ENCODE measurements around the gene TIMP3.

TIMP3 gene

DNA sequence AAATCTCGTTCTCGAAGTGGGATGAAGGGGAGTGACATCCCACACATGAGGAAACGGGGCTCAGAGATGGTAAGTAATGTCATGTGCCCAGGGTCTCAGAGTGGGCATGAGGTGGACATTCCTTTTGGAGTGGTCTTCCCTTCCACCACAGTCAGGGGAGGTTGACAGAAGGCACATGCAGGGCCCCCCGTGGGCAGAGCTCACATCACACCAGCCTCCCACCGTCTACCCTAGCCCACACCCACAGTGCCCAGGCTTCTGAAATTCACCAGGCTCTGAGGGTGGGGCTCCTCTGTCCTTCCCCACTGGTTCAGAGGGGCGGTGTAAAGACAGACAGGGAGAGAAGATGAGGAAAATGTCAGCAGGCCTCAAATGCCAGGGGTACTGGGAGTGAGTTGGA lies 41.1 kb upstream of the TIMP3 start:
- DNase-seq (ENCODE audit: low read depth, low spot score): no peak
- no peak overlapping the region for H3K4me3 ChIP-seq (ENCODE audit: insufficient read length, low read depth)
- H3K27me3 ChIP-seq (ENCODE audit: insufficient read depth, insufficient read length): no peaks in the 10 kb centered on the region
- H3K9ac ChIP-seq (ENCODE audit: insufficient read length, low read depth): no peak overlapping the region
- peaks cover 3% of the 10 kb centered on the region for H3K4me1 ChIP-seq (ENCODE audit: insufficient read depth, insufficient read length)
- TF ChIP-seq SUZ12 (IDR thresholded peaks at IDR 0.05; ENCODE audit: extremely low read depth, insufficient read depth, insufficient read length): no peak
- TF ChIP-seq ZNF274 (IDR thresholded peaks at IDR 0.05; ENCODE audit: low read depth, low read length): no peak
- TF ChIP-seq YY1 (IDR thresholded peaks at IDR 0.05; ENCODE audit: insufficient read depth, insufficient read length): no peak
- no peaks in the 10 kb centered on the region for H3K36me3 ChIP-seq (ENCODE audit: insufficient read depth, insufficient read length, low read length)
- no peaks in the 10 kb centered on the region for H3K9me3 ChIP-seq (ENCODE audit: insufficient read depth, low read length)

DNA sequence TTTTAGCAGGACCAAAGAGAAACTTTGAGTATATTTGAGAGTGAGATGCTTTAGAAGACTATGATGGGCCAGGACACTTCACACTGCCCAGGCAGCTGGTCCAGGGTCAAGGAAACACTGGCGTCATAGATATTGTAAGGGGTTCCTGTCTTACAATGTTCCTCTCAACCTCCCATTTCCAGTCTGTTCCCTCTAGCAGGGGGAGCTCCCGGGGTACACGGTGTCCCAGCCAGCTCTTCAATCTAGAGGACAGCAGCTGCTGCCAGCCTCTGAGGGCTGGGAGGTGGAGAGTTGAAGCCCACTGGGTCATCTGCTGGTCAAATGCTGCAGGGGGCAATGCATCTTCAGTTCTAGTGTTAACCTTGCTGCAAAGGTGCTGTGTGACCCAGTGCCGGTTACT lies 40.7 kb upstream of the TIMP3 start:
- no peak for TF ChIP-seq ZNF274 (IDR thresholded peaks at IDR 0.05; ENCODE audit: low read depth, low read length)
- TF ChIP-seq YY1 (IDR thresholded peaks at IDR 0.05; ENCODE audit: insufficient read depth, insufficient read length): no peak
- no peak for TF ChIP-seq SUZ12 (IDR thresholded peaks at IDR 0.05; ENCODE audit: extremely low read depth, insufficient read depth, insufficient read length)
- H3K27me3 ChIP-seq (ENCODE audit: insufficient read depth, insufficient read length): no peaks in the 10 kb centered on the region

DNA sequence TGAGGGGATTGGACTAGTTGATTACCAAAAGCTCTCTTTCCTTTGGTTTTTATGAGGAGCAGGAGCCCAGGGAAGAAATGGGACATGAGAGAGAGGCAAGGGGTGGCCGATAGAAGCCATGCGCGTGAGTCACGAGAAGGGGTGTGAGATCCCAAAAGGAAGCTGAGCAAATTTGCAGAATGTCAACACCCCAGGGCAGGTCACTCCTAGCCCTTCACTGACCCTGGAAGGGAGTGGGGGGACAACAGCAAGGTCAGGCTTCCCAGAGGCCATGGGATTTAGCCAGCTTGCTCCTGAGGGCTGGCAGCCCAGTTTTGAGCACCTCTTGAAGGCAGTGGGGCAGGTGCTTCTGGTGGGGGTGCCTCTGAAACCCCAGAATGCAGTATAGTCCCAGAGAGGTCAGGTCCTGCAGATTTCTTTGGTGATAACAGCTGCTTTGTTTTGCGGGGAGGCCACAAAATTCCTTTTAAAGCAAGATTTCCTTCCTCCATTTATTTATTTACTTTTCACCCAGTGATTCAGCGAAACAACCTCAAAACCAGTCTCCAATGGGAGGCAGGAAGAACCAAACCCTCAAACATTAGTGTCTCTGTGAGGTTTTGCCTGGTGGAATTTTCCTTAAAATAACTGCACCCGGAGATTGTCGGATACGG lies 40.1 kb upstream of the TIMP3 start:
- H3K4me3 ChIP-seq (ENCODE audit: insufficient read length, low read depth): no peak overlapping the region
- H3K9ac ChIP-seq (ENCODE audit: insufficient read length, low read depth): no peak overlapping the region
- H3K27me3 ChIP-seq (ENCODE audit: insufficient read depth, insufficient read length): peaks cover under 1% of the 10 kb centered on the region
- TF ChIP-seq ZNF274 (IDR thresholded peaks at IDR 0.05; ENCODE audit: low read depth, low read length) (no peak), SUZ12 (IDR thresholded peaks at IDR 0.05; ENCODE audit: extremely low read depth, insufficient read depth, insufficient read length) (no peak), YY1 (IDR thresholded peaks at IDR 0.05; ENCODE audit: insufficient read depth, insufficient read length) (no peak)
- peaks cover 3% of the 10 kb centered on the region for H3K4me1 ChIP-seq (ENCODE audit: insufficient read depth, insufficient read length)
- no peak for DNase-seq (ENCODE audit: low read depth, low spot score)
- H3K9me3 ChIP-seq (ENCODE audit: insufficient read depth, low read length): no peaks in the 10 kb centered on the region
- no peaks in the 10 kb centered on the region for H3K36me3 ChIP-seq (ENCODE audit: insufficient read depth, insufficient read length, low read length)

More for the DNA sequence above, 40.7 kb upstream of the TIMP3 start:
- H3K4me3 ChIP-seq (ENCODE audit: insufficient read length, low read depth): no peak overlapping the region
- H3K9ac ChIP-seq (ENCODE audit: insufficient read length, low read depth): no peak overlapping the region
- H3K9me3 ChIP-seq (ENCODE audit: insufficient read depth, low read length): no peaks in the 10 kb centered on the region
- DNase-seq (ENCODE audit: low read depth, low spot score): no peak
- peaks cover 3% of the 10 kb centered on the region for H3K4me1 ChIP-seq (ENCODE audit: insufficient read depth, insufficient read length)
- no peaks in the 10 kb centered on the region for H3K36me3 ChIP-seq (ENCODE audit: insufficient read depth, insufficient read length, low read length)

DNA sequence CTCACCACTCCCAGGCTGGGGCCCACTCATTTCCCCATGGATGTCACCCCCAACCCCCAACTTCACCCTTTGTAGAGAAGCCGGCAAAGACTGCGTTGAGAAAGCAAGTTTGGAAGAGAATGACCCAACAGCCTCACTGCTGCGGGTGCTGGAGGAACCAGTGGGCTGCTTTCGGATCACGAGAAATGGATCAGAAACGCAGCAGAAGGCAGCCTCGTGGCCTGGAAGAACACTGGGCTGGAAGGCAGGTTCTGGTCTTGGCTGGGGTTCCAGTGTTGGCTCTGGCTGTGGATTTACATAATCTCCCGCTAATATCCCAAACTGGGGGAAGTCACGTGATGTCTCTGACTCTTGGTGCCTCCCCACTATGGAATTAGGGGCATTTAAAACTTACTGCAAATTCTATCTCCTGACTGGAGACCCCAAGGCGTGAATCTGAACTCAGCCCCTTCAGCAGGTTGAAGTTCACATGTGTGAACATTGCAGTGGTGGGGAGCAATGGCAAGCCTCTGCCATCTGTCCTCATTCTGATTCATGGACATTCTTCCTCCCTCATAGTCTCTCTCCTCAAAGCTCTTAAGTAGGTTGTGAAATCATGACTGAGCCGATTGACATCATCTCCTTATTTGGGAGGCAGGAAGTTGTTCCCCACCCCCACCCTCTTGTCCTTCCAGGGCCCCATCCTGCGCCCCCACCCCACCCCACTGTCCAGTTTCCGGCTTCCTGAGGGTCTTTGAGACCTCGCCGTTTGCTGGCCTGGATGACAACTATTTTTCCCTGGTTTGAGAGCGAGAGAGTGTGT lies 37.0 kb upstream of the TIMP3 start:
- Histone ChIP-seq H3K36me3 (ENCODE audit: insufficient read depth, insufficient read length, low read length) (no peaks in the 10 kb centered on the region), H3K9me3 (ENCODE audit: insufficient read depth, low read length) (no peaks in the 10 kb centered on the region), H3K27me3 (ENCODE audit: insufficient read depth, insufficient read length) (peaks cover 2% of the 10 kb centered on the region), H3K9ac (ENCODE audit: insufficient read length, low read depth) (no peak overlapping the region), H3K4me3 (ENCODE audit: insufficient read length, low read depth) (no peak overlapping the region), H3K4me1 (ENCODE audit: insufficient read depth, insufficient read length) (peaks cover 3% of the 10 kb centered on the region)
- DNase-seq (ENCODE audit: low read depth, low spot score): no peak
- TF ChIP-seq ZNF274 (IDR thresholded peaks at IDR 0.05; ENCODE audit: low read depth, low read length) (no peak), YY1 (IDR thresholded peaks at IDR 0.05; ENCODE audit: insufficient read depth, insufficient read length) (no peak), SUZ12 (IDR thresholded peaks at IDR 0.05; ENCODE audit: extremely low read depth, insufficient read depth, insufficient read length) (no peak)

DNA sequence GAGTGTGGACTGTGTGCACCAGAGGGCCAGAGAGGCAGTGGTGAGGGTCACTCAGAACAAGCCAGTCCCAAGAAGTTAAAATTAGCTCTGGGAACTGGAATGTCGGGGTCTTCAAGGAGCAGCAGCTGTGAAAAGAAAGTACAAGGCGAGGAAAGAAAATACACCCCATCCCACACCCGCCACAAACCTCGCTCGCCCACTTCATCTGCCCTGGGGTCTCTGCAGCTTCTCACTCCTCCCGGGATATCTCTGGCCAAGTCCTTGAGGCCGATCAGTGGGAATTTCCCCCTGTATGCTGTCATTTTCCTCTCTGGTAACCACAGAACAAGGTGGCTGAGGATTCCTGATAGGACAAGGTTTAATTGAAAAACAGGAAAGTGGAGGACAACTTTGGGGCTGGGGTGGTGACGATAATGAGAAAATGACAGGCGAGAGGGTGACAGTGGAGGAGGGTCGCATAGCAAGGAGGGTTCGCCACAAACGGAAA lies 36.3 kb upstream of the TIMP3 start:
- H3K36me3 ChIP-seq (ENCODE audit: insufficient read depth, insufficient read length, low read length): no peaks in the 10 kb centered on the region
- peaks cover 2% of the 10 kb centered on the region for H3K27me3 ChIP-seq (ENCODE audit: insufficient read depth, insufficient read length)
- peaks cover 3% of the 10 kb centered on the region for H3K4me1 ChIP-seq (ENCODE audit: insufficient read depth, insufficient read length)
- H3K9ac ChIP-seq (ENCODE audit: insufficient read length, low read depth): no peak overlapping the region
- no peaks in the 10 kb centered on the region for H3K9me3 ChIP-seq (ENCODE audit: insufficient read depth, low read length)
- no peak overlapping the region for H3K4me3 ChIP-seq (ENCODE audit: insufficient read length, low read depth)
- no peak for DNase-seq (ENCODE audit: low read depth, low spot score)
- TF ChIP-seq SUZ12 (IDR thresholded peaks at IDR 0.05; ENCODE audit: extremely low read depth, insufficient read depth, insufficient read length) (no peak), YY1 (IDR thresholded peaks at IDR 0.05; ENCODE audit: insufficient read depth, insufficient read length) (no peak), ZNF274 (IDR thresholded peaks at IDR 0.05; ENCODE audit: low read depth, low read length) (no peak)

DNA sequence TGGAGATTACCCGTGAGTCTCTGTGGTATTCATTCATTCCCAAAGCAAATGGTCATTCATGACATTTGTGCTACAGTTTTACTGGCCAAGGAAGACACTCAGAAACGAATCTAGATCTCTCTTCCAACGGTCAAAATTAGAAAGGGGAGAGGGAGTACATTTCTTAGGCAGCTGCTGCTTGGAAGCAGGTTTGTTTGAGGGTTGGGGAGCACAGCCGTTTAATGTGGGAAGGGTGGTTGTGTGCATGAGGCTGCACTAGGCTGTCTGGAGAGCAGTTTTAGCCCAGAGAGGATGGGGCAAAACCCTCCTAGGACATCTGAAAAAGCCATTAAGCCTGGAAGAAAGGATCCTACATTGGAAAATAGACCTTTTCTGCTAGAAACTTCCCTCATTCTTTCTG lies 29.7 kb upstream of the TIMP3 start:
- Histone ChIP-seq H3K9me3 (ENCODE audit: insufficient read depth, low read length) (no peaks in the 10 kb centered on the region), H3K27me3 (ENCODE audit: insufficient read depth, insufficient read length) (no peaks in the 10 kb centered on the region), H3K4me3 (ENCODE audit: insufficient read length, low read depth) (no peak overlapping the region), H3K4me1 (ENCODE audit: insufficient read depth, insufficient read length) (peaks cover 2% of the 10 kb centered on the region), H3K36me3 (ENCODE audit: insufficient read depth, insufficient read length, low read length) (no peaks in the 10 kb centered on the region), H3K9ac (ENCODE audit: insufficient read length, low read depth) (no peak overlapping the region)
- DNase-seq (ENCODE audit: low read depth, low spot score): no peak
- TF ChIP-seq ZNF274 (IDR thresholded peaks at IDR 0.05; ENCODE audit: low read depth, low read length) (no peak), YY1 (IDR thresholded peaks at IDR 0.05; ENCODE audit: insufficient read depth, insufficient read length) (no peak), SUZ12 (IDR thresholded peaks at IDR 0.05; ENCODE audit: extremely low read depth, insufficient read depth, insufficient read length) (no peak)

DNA sequence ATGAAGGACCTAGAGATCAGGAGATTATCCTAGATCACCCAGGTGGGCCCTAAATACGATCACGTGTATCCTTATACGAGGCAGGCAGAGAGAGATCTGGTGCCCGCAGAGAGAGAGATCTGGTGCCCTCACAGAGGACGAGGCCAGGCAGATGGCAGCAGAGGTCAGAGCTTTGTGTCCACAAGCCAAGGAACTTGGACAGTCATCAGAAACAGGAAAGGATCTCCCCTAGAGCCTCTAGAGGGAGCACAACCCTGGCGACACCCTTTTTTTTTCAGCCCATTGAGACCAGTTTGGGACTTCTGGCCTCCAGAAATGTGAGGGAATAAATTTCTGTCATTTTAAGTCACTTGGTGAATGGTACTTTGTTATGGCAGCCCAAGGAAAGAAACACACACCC lies 25.5 kb upstream of the TIMP3 start:
- H3K4me3 ChIP-seq (ENCODE audit: insufficient read length, low read depth): no peak overlapping the region
- no peaks in the 10 kb centered on the region for H3K27me3 ChIP-seq (ENCODE audit: insufficient read depth, insufficient read length)
- H3K36me3 ChIP-seq (ENCODE audit: insufficient read depth, insufficient read length, low read length): no peaks in the 10 kb centered on the region
- peaks cover 6% of the 10 kb centered on the region for H3K4me1 ChIP-seq (ENCODE audit: insufficient read depth, insufficient read length)
- no peak for DNase-seq (ENCODE audit: low read depth, low spot score)
- TF ChIP-seq ZNF274 (IDR thresholded peaks at IDR 0.05; ENCODE audit: low read depth, low read length) (no peak), YY1 (IDR thresholded peaks at IDR 0.05; ENCODE audit: insufficient read depth, insufficient read length) (no peak), SUZ12 (IDR thresholded peaks at IDR 0.05; ENCODE audit: extremely low read depth, insufficient read depth, insufficient read length) (no peak)
- H3K9me3 ChIP-seq (ENCODE audit: insufficient read depth, low read length): no peaks in the 10 kb centered on the region
- H3K9ac ChIP-seq (ENCODE audit: insufficient read length, low read depth): no peak overlapping the region
